Stomach (tissue), 4 donors: ENCODE data around the gene PTPRM.

Experiments used
- EP300 ChIP-seq: sonication (generic); formaldehyde crosslinking; IDR thresholded peaks from one replicate; pipeline ENCODE4 v1.6.1; 2017; ENCODE audit warnings: antibody characterized with exemption
- POLR2A ChIP-seq, 4 donors: fragments of 450-650 bp; IDR thresholded peaks; one replicate each; pipeline ENCODE4 v1.6.1; 2016; ENCODE audit warnings: antibody characterized with exemption in 4 of 4, control low read depth in 2 of 4, mild to moderate bottlenecking in 1 of 4, moderate library complexity in 1 of 4
- TF ChIP-seq, protein P1 (sequence below), 7 experiments: fragments of 450-650 bp in 4 of 7; fragments of 200-600 bp in 3 of 7; sonication (generic) in 3 of 7; IDR thresholded peaks; one replicate each; pipeline ENCODE4 v1.5.1; 2016 to 2019; ENCODE audit warnings: antibody characterized with exemption in 7 of 7, control low read depth in 2 of 7, mild to moderate bottlenecking in 1 of 7

DNA sequence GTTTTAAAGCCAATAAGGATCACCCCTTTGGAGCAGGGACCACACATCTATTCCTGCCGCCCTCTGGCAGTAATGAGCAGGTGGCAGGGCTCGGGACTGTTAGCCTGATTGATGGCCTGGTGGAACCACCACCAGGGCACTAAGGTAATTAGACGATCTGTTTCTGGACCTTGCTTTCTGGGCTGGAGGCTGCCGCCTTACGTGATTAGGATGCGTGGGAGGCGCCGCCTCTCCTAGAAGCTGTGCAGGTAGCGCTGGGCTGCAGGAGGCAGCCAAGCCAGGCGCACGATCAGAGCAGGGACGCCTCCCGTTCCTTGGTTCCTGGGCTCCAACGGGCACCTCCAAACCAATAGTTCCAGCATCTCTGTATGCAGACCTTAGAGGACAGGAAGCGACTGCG is 799.5 kb downstream of the PTPRM start:
- TF ChIP-seq, protein P1, sequence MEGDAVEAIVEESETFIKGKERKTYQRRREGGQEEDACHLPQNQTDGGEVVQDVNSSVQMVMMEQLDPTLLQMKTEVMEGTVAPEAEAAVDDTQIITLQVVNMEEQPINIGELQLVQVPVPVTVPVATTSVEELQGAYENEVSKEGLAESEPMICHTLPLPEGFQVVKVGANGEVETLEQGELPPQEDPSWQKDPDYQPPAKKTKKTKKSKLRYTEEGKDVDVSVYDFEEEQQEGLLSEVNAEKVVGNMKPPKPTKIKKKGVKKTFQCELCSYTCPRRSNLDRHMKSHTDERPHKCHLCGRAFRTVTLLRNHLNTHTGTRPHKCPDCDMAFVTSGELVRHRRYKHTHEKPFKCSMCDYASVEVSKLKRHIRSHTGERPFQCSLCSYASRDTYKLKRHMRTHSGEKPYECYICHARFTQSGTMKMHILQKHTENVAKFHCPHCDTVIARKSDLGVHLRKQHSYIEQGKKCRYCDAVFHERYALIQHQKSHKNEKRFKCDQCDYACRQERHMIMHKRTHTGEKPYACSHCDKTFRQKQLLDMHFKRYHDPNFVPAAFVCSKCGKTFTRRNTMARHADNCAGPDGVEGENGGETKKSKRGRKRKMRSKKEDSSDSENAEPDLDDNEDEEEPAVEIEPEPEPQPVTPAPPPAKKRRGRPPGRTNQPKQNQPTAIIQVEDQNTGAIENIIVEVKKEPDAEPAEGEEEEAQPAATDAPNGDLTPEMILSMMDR (IDR thresholded peaks at IDR 0.05): no peak
- TF ChIP-seq POLR2A (IDR thresholded peaks at IDR 0.05) (no peak), EP300 (no peak)
